GM12872 (cell line): ENCODE data around the gene OGFR.

Experiments used
- CTCF ChIP-seq: IDR thresholded peaks from 3 replicates; pipeline ENCODE4 v1.5.1; 2011; ENCODE audit warnings: low read depth, mild to moderate bottlenecking, low read length, moderate library complexity; ENCODE audit not compliant: insufficient read depth

Gene OGFR

GRCh38 chr20:62829231-62830230 is 24.9 kb downstream of the OGFR start:
- TF ChIP-seq CTCF: no peak

- TF ChIP-seq CTCF: no peak
Observed at GRCh38 chr20:62830251-62830650, 25.6 kb downstream of the OGFR start.

- TF ChIP-seq CTCF: no peak
Observed at GRCh38 chr20:62830821-62831220, 26.2 kb downstream of the OGFR start.

- no peak for TF ChIP-seq CTCF
Observed at GRCh38 chr20:62831361-62831788, 26.7 kb downstream of the OGFR start.

GRCh38 chr20:62831854-62832211 is 27.2 kb downstream of the OGFR start:
- no peak for TF ChIP-seq CTCF

- no peak for TF ChIP-seq CTCF
Observed at GRCh38 chr20:62832212-62832922, 27.7 kb downstream of the OGFR start.

- no peak for TF ChIP-seq CTCF
Observed at GRCh38 chr20:62832951-62833391, 28.3 kb downstream of the OGFR start.
